Stimulated activated naive CD8-positive, alpha-beta T cell treated with anti-CD3 and anti-CD28 coated beads, Interleukin-15, amount 100 ng/mL, for 72 hours (primary cell): ENCODE data around the gene GNAI1.

Experiments
- ATAC-seq: fragments of 150-1000 bp; cut with Tn5 transposase; 2 replicates; pipeline ENCODE4 v1.10.0; 2021; ENCODE audit warnings: mild to moderate bottlenecking, moderate library complexity
- DNase-seq, 2 donors: peaks; one replicate each; pipeline ENCODE4 v3.0.0; 2021 to 2022
- H3K27ac Mint-ChIP-seq, 2 donors: one replicate each; pipeline ENCODE4 v1.8.0; 2022; ENCODE audit warnings: mild to moderate bottlenecking in 2 of 2, mixed read lengths in 2 of 2, moderate library complexity in 2 of 2
- H3K27me3 Mint-ChIP-seq: one replicate; pipeline ENCODE4 v1.8.0; 2022; ENCODE audit warnings: mixed read lengths
- H3K4me1 Mint-ChIP-seq: one replicate; pipeline ENCODE4 v1.8.0; 2022; ENCODE audit warnings: mild to moderate bottlenecking, mixed read lengths
- H3K4me3 Mint-ChIP-seq, 2 donors: one replicate each; pipeline ENCODE4 v1.8.0; 2022; ENCODE audit warnings: mild to moderate bottlenecking in 2 of 2, mixed read lengths in 2 of 2, moderate library complexity in 1 of 2
- H3K9me3 Mint-ChIP-seq, 2 donors: one replicate each; pipeline ENCODE4 v1.8.0; 2022; ENCODE audit warnings: mixed read lengths in 2 of 2

The GNAI1 gene

DNA sequence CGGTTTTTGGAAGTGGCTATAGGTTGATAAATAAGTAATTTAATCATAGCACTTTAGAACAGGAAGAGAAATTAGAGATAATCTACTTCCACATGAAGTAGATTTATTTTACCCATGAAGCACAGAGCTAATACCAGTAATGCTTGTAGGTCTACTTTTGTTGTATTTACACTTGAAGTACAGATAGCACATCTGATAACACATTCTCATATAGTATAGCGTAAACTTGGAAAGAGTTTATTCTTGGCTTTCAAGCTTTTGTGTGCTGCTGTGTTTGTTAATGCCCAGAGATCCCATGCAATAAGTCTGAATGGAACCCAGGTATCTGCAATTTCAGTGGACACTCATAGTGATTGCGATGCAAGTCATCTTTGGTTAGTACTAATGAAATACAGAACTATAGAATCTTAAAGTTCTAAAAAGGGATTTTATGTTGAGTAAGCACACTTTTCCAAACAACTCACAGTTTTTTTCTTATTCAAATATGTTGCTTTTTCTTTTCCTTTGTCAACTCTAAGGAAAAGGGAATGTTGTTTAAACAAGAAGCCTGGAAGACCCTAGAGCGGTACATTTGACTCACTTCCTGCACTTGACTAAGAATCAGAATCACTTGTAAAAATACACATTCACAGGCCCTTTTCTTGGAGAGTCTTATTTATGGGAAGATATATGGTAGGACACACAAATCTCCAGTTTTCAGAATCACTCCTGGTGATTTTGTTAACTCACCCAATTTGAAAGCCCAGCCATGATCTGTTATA lies 105.8 kb downstream of the GNAI1 start:
- ATAC-seq: no peak
- Mint-ChIP-seq H3K27me3 (peaks cover 13% of the 10 kb centered on the region), H3K9me3 (no peaks in the 10 kb centered on the region), H3K4me3 (no peak overlapping the region), H3K4me1 (no peaks in the 10 kb centered on the region), H3K27ac (no peak overlapping the region)
- DNase-seq: no peak

DNA sequence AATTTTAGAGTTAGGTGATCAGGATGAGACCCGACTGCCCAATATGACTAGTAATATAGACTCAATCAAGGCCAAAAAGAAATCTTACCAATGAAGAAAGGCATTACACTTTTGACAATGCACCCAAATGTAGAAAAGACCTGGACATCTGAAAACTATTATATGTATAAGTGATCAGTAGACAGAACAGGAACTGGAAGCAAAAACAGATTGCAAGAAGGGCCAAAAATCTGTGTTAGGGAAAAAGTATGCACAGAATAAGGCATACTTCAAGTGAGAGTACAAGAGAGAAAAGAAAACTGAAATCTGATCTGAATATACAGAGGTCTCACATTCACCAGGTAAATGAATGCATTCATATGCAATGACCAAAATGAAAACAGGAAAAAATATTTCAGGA lies 107.0 kb downstream of the GNAI1 start:
- H3K4me3 Mint-ChIP-seq: no peak overlapping the region
- DNase-seq (no peak), ATAC-seq (no peak)
- H3K27ac Mint-ChIP-seq: no peak overlapping the region
- H3K4me1 Mint-ChIP-seq: no peaks in the 10 kb centered on the region
- peaks cover 0 to 9% of the 10 kb centered on the region in 2 donors for H3K9me3 Mint-ChIP-seq
- peaks cover 17% of the 10 kb centered on the region for H3K27me3 Mint-ChIP-seq

DNA sequence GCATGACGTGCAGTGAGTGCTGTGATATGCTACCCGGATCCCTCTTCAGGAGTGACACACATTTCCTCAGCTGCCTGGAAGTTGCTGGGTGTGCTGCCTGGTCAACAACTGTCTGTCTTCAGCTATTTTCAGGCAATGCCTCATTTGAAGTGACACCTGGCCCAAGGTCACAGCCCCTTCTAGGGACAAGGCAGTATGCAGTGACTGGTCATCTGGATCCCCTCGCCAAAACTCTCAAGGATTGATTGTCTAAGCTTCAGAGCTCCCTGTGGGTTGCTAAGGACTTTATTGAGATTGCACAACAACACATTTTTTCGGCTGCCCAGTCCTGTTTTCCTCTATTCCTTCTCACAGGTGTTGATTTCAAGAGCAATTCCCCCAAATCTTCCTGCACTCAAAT lies 108.8 kb downstream of the GNAI1 start:
- H3K27me3 Mint-ChIP-seq: peaks cover 17% of the 10 kb centered on the region
- ATAC-seq (no peak), DNase-seq (no peak)
- no peaks in the 10 kb centered on the region for H3K4me1 Mint-ChIP-seq
- no peak overlapping the region for H3K4me3 Mint-ChIP-seq
- H3K9me3 Mint-ChIP-seq: peaks cover 0 to 9% of the 10 kb centered on the region in 2 donors
- no peak overlapping the region for H3K27ac Mint-ChIP-seq

DNA sequence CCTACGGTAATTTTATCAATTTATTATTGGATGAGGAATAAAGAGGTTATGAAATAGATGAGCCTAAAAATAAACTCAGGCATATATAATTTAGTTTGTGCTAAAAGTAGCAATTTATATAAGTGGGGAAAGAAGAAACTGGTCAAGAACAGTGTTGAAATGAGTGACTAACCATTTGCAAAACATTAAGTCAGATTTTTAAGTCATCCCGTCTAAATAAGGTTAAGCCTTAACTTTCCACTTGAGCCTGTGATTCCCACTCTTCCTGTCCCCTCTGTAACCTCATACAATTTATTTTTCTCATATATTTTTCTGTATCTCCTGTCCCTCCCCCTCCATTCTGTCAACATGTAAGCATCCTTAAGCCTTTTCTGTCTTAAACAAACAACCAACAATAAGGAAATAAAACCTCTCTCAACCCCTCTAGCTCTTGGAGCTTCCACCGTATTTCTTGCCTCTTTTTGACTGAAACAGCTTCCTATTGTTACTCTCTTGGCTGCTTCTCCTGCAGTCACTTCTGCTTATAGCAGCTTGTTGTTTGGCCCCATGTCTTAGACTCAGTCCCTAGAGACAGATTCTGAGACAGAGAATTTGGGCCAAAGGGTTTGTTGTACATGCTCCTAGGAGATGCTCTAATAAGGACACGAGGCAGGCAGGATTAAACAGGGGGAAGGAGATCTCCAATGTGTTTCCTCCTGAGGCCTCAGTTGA lies 109.7 kb downstream of the GNAI1 start:
- Mint-ChIP-seq H3K27ac (no peak overlapping the region), H3K4me3 (no peak overlapping the region), H3K27me3 (peaks cover 17% of the 10 kb centered on the region), H3K9me3 (peaks cover 0 to 9% of the 10 kb centered on the region in 2 donors), H3K4me1 (no peaks in the 10 kb centered on the region)
- DNase-seq: no peak
- no peak for ATAC-seq

DNA sequence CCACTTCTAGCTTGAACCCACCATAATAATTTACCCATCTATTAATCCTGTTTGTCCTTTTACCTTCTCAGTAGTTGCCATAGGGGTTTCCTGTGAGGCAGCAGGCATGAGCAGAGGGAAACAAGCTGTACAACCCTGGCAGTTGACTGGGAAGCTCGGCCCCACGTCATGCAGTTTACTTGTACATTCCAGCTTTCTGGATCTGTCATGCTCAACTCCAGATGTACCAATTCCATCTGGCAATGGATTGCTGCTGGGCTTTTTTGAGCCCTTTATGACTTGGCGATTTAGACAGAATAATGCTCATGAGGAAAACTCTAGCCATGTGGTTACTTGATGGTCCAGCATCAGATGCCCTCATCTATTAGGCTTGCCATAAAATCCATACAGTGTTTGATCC lies 112.5 kb downstream of the GNAI1 start:
- Mint-ChIP-seq H3K4me1 (peaks cover 6% of the 10 kb centered on the region), H3K4me3 (no peak overlapping the region), H3K9me3 (peaks cover 0 to 9% of the 10 kb centered on the region in 2 donors), H3K27ac (no peak overlapping the region), H3K27me3 (peaks cover 19% of the 10 kb centered on the region)
- ATAC-seq: no peak
- no peak for DNase-seq

DNA sequence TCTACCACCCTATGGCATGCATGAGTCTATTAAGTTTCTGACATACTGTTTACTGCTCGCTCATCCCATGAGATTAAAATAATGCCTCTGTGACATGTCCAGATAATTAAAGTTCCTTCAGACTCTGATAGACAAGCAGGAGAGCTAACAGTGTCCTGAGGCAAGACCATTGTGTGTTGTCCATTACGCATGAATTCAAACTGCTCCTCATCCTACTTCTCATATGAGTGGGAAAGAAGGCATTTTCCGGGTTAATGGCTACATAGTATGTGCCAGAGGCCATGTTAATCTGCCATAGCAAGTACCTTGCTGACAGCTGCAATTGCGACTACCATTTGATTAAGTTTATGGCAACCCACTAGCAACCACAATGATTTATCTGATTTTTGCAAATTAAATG lies 113.3 kb downstream of the GNAI1 start:
- no peak overlapping the region for H3K4me3 Mint-ChIP-seq
- peaks cover 0 to 9% of the 10 kb centered on the region in 2 donors for H3K9me3 Mint-ChIP-seq
- peaks cover 6% of the 10 kb centered on the region for H3K4me1 Mint-ChIP-seq
- ATAC-seq (no peak), DNase-seq (no peak)
- no peak overlapping the region for H3K27ac Mint-ChIP-seq
- peaks cover 19% of the 10 kb centered on the region for H3K27me3 Mint-ChIP-seq

DNA sequence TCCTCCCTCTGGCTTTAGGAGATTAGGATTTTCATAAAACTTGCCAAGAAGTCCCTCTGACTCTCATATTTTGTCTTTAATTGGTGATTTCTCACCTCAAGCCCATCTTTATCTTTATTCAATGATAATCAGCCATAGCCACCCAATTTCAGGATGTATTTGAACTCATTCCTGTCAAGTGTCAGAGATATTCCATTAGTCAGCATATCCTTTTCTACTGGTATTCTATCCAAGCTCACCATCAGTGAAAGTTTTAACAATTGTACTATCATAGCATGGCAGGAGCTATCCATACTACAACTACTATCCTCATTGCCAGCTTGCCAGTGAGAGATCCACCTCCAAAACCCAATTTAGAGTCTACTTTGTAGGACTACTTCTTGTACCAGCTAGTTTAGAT lies 114.6 kb downstream of the GNAI1 start:
- Mint-ChIP-seq H3K9me3 (peaks cover 0 to 9% of the 10 kb centered on the region in 2 donors), H3K4me1 (peaks cover 6% of the 10 kb centered on the region), H3K27me3 (peaks cover 19% of the 10 kb centered on the region), H3K27ac (no peak overlapping the region), H3K4me3 (no peak overlapping the region)
- no peak for DNase-seq
- no peak for ATAC-seq

DNA sequence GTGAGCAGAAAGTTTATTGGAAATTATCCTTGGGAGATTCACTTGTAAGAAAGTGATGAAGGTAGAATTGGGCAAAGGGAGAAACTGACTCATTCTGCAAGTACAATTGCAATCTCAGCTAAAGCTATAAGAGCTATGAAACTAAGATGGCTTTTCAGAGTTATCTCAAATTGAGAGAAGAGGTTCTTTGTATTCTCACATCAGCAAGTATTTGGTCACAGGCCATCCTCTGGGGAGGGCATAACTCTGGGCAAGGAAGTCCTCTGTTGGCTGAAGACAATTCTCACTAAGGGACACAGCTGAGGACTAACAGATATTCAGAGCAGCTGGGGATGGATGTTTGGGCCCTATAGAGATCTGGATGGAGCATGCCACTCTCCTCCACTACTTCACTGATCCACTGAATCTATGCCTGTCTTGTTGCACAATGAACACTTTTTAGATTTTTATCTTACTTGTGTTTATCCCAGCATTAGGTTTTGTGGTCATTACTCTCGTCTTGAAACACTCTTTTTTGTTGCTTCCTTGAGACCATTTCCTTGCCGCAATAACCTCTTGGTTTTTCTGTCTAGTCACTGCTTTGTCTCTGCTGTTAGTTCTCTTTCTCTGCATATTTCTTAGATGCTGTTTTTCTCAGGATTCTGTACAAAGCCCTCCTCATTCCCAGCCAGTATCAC lies 115.1 kb downstream of the GNAI1 start:
- ATAC-seq: no peak
- Mint-ChIP-seq H3K9me3 (peaks cover 0 to 9% of the 10 kb centered on the region in 2 donors), H3K4me3 (no peak overlapping the region), H3K27ac (no peak overlapping the region), H3K27me3 (peaks cover 24% of the 10 kb centered on the region), H3K4me1 (peaks cover 6% of the 10 kb centered on the region)
- no peak for DNase-seq

DNA sequence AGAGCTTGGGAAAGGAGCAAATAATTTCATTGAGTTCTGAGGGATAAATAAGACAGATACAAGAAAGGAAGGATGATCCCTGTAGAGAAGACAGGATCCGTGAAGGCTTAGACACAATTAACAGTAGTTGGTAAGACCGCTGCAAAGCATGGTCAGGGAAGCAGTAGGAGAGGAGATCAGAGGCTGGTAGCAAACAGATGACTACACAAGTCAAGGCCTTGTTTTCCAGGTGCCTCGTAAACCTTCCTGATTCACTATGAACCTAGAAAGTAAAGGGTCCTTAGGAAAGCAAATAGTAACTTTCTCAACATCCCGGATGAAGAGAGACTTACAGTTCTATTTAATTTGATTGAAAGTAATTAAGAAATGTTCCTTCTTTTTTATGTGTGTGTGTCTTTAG lies 118.6 kb downstream of the GNAI1 start:
- DNase-seq (no peak), ATAC-seq (no peak)
- H3K9me3 Mint-ChIP-seq: no peaks in the 10 kb centered on the region
- H3K27me3 Mint-ChIP-seq: peaks cover 27% of the 10 kb centered on the region
- H3K27ac Mint-ChIP-seq: no peak overlapping the region
- H3K4me1 Mint-ChIP-seq: peaks cover 6% of the 10 kb centered on the region
- no peak overlapping the region for H3K4me3 Mint-ChIP-seq

DNA sequence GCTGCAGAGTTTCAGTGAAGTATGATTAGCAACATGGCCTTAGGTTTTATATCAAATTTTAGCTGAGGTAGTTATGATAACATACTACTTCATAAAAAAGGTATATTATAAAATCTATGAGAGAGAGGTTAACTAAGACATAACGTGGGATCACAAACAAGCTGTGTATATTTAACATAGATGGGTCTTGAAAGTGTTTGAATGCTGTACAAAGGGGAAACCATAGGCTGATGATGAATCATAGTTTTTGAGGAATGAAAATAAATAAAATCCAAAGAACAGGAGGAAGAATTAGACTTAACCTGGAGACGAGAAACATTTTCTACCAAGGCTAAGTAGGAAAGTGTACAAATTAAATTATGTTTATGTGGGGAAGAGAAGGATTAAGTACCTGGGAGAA lies 119.0 kb downstream of the GNAI1 start:
- Mint-ChIP-seq H3K27ac (no peak overlapping the region), H3K4me1 (peaks cover 6% of the 10 kb centered on the region), H3K4me3 (no peak overlapping the region), H3K9me3 (no peaks in the 10 kb centered on the region), H3K27me3 (peaks cover 27% of the 10 kb centered on the region)
- ATAC-seq (no peak), DNase-seq (no peak)

DNA sequence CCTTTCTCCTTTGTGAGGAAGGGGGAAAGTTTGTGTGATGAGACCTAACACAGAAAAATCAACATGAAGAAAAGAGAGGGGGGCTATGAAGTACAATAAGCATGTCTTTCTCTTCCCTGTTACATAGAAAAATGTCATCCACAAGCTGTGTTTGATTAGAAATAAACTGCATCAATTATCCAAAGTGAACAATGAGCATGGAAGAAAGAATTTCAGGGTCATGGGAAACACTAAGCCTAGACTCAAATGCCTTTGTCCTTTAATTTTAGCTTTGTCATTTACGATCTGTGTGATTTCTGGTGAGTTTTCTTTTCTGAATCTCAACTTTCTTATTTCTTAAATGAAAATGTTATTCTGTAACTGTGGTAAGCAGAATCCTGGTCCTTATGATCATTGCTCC lies 121.0 kb downstream of the GNAI1 start:
- no peak overlapping the region for H3K27ac Mint-ChIP-seq
- no peaks in the 10 kb centered on the region for H3K9me3 Mint-ChIP-seq
- H3K27me3 Mint-ChIP-seq: peaks cover 21% of the 10 kb centered on the region

DNA sequence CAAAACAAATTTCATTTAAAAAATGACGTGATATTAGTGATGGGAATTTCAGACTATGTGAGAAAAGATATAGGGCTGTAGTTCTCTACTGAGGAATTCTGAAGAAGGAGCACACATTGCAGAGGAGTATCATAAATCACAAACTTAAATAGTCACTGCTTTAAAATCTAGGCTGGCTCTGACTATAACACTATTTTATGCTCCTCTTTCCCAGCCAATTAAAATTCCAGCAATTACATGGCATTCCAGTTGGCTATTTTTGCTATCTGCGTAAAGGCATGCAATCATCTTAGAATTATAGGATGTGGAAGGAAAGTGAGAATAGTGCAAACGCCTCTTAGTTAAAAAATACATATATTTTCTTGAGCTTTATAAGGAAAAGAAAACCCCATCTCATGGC lies 123.1 kb downstream of the GNAI1 start:
- Mint-ChIP-seq H3K27me3 (peaks cover 17% of the 10 kb centered on the region), H3K9me3 (no peaks in the 10 kb centered on the region), H3K27ac (no peak overlapping the region), H3K4me1 (no peaks in the 10 kb centered on the region), H3K4me3 (no peak overlapping the region)
- no peak for ATAC-seq
- no peak for DNase-seq

More for the DNA sequence above, 121.0 kb downstream of the GNAI1 start:
- ATAC-seq (no peak), DNase-seq (no peak)
- Mint-ChIP-seq H3K4me3 (no peak overlapping the region), H3K4me1 (no peaks in the 10 kb centered on the region)

DNA sequence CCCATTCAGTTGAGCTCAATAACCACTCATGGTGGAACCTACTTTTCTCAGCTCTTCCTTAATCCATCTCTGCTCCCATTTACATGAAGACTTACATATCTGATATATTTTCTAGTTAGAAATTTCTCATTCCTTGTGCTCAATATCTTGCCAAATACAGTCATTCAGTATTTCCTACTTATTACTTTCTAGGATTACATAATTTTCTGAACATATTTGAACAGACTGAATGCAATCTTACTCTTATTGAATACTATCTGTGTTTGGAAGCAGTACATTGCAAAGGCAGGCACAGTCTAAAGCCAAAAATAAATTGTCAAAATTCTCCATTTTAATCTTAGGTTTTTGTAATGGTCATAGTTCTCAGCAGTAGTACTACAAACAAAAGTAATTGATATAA lies 126.0 kb downstream of the GNAI1 start:
- H3K4me3 Mint-ChIP-seq: no peak overlapping the region
- no peak for DNase-seq
- H3K27me3 Mint-ChIP-seq: peaks cover 7% of the 10 kb centered on the region
- no peak overlapping the region for H3K27ac Mint-ChIP-seq
- H3K9me3 Mint-ChIP-seq: no peaks in the 10 kb centered on the region
- ATAC-seq: no peak
- no peaks in the 10 kb centered on the region for H3K4me1 Mint-ChIP-seq

DNA sequence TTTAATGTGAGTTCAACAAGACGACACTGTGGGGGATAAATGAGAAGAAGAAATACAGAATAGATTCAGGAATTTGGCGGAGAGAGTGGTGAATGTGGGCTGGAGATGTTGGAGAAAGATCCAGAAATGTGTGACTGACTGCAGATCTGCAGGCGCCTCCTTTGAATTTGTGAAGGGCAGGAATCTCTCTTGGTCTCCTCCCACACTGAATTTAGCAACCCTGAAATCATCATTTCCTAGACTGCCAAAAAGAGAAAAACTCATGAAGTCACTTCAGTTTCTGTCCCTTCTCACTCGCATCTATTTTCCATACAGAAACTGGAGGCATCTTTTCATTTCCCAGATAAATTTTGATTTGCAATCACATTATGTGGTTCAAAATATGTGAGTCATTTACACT lies 128.7 kb downstream of the GNAI1 start:
- Mint-ChIP-seq H3K27me3 (no peaks in the 10 kb centered on the region), H3K4me1 (no peaks in the 10 kb centered on the region), H3K4me3 (no peak overlapping the region), H3K27ac (no peak overlapping the region), H3K9me3 (no peaks in the 10 kb centered on the region)
- no peak for ATAC-seq
- no peak for DNase-seq

DNA sequence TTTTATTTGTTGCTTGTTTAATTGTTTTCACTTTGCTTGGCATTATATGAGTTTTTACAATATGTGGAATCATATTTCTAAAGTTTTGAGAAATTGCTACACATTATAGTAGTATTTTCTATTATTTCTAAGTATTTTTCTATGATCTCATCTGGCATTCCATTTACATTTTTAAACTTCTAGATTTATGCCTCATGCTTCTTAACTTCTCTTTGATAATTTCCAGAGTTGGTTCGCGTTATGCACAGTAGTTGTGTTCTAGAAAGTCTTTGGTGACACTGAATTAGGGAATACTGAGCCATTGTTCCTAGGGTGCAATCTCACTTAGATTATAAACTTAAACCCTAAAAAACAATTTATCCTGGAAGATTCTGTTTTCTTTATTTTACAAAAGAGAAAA lies 129.2 kb downstream of the GNAI1 start:
- no peak overlapping the region for H3K27ac Mint-ChIP-seq
- no peak for ATAC-seq

More for the DNA sequence above, 129.2 kb downstream of the GNAI1 start:
- DNase-seq: no peak
- no peaks in the 10 kb centered on the region for H3K9me3 Mint-ChIP-seq
- no peak overlapping the region for H3K4me3 Mint-ChIP-seq
- H3K4me1 Mint-ChIP-seq: no peaks in the 10 kb centered on the region
- H3K27me3 Mint-ChIP-seq: peaks cover 1% of the 10 kb centered on the region
